Central memory CD4-positive, alpha-beta T cell (primary cell): ENCODE data around the gene ZCCHC2.

Experiments used
- DNase-seq: peaks from one replicate; pipeline ENCODE4 v3.0.0; 2022

ZCCHC2 gene

DNA sequence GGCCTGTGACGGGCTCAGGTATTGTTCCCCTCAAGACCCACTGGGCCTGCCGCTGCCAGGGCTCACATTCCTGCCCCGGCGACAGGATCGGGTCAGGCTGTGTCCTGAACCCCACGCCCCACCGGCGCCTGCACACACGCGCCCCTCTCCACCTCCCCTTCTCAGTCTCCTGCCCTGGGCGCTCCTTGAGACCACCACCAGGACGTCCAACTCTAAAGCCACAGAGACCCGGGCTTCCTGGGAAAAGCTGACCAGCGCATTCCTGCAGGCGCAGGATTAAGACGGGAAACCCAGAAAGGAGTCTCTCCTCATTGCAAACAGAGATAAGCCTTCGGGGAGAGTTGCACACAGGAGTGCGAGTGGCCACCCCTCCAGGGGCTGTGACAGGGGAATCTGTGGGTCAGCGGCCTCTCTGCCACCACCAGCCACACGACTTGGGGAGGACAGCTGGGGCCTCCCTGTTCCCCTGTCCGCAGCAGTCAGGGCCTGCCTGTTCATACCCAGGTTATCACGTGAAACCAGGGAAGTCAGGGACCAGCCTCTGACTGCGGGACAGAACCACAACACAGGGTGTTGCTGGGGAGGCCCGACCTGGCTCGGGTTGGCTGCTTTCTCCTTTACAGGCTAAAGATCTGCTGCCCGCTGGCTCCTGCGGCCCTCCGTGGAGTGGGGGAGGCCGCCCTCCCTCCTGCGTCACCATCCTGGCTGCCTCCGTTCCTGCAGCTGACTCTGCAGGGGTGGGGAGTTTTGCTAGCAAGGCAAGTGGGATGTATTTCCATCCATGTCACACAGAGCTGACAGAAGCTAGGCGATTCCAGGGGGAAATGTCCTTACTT is 88.8 kb downstream of the ZCCHC2 start:
- no peak for DNase-seq

DNA sequence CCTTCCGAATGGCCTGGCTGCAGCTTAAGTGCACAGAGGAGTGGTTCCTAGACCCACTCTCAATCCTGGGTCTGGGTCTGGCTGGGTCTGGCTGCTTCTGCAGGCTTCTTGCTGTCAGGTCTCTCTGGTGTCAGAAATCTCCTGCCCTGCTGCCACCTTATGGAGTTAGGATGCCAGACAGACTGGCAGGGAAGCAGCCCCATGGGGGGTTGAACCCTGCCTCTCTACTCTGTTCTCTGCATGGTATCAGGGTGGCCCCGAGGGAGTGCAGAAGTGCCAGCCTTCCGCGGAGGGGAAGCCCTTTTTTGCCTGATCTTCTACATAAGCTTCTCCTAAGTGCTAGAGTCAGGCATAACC is 89.4 kb downstream of the ZCCHC2 start:
- DNase-seq: no peak

DNA sequence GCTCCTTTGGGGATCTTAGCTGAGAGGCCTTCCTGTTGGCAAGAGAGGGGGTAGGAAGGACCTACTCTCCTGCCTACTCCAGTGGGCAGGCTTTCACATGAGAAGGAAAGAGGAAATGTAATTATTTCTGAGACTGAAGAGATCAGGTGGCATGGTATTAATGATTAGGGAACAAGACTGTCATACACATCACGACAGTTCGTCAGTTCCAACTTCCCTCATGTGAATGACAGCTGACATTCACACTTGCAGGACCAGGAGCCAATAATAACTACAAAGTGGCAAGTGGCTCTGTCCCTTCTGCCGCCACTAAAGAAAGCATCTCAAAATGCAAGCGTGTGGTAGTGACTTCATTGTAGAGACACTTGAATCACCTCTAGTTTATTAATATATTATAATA is 90.0 kb downstream of the ZCCHC2 start:
- DNase-seq: no peak

DNA sequence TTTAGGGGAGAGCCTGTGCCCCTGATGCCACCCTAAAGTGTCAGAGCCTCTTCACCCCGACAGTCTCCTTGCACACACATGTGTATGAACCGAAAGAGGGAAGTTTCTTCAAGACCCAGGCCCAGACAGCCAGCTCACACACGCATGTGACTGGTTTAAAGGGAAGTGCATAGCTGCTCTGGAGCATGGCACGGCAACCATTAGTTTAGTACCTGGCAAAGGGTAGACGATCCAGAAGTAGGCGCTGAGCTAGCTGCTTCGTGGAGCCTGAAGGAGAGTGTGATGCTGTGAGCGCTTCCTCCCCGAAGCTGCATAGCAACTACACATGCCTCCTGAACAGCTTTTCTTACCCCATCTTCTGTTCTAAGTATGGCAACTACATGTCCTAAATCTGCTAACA is 91.7 kb downstream of the ZCCHC2 start:
- DNase-seq: no peak

DNA sequence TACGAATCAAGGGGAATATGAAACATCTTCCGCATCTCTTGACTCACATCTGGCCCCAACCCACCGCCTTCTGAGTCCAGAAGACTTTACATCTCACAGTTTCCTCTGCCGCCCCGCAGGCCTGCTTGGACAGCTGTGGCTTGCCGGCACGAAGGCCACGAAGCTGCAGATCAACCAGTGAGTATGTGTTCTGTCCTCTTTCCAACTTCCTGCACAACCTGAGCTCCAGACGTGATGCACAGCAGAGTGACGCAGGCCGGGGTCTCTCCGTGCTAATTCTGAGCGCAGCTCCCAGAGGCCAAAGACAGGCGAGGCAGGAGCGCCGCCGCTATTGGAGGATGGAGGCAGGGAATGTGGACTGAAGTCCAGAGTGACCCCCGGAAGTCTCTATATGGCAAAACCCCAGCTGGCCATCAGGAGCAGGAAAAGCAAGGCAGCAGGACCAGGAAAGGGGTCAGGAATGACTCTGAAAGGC is 93.5 kb downstream of the ZCCHC2 start:
- DNase-seq: no peak

DNA sequence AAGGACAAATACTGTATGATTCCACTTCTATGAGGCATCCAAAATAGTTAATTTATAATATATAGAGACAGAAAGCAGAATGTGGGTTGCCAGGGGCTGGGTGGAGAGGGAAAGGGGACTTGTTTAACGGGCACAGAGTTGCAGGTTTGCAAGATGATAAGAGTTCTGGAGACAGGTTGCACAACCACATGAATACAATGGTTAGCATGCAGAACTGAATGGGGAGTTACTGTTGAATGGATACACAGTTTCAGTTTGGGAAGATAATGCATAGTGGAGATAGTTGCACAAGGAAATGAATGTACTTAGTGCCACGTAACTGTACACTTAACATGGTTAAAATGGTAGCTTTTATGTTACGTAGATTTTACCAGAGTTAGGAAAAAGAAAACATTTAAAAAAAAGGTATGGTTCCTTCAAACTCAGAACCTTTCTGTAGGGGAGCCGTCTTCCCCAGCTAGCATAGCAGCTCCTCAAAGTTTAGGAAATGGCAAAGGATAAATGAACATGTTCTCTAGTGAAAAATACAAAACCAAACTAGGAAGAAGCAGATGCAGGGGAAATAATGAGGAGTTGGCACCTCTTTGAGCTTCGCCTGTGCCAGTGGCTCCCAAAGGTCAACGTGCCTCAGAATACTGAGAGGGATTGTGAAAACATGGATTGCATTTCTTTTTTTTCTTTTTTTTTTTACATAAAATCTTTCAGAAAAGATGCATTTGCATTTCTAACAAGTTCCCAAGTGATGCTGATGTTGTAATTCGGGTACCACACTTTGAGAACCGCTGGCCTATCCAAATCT is 95.2 kb downstream of the ZCCHC2 start:
- no peak for DNase-seq

DNA sequence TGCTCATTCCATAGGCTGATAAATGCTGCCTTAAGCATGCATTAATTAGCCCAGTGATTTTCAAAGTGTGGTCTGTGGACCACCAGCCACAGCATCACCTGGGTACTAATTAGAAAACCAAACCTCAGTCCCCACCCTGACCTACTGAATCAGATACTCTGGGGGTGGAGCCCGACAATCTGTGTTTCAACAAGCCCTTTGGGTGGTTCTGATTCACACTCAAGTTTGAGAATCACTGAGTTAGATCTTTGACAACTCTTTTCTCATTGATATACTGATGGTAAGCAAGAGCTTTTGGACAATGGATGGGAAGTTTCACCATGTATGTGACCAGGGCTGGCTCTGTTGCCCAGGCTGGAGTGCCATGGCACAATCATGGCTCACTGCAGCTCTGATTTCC is 95.9 kb downstream of the ZCCHC2 start:
- no peak for DNase-seq

DNA sequence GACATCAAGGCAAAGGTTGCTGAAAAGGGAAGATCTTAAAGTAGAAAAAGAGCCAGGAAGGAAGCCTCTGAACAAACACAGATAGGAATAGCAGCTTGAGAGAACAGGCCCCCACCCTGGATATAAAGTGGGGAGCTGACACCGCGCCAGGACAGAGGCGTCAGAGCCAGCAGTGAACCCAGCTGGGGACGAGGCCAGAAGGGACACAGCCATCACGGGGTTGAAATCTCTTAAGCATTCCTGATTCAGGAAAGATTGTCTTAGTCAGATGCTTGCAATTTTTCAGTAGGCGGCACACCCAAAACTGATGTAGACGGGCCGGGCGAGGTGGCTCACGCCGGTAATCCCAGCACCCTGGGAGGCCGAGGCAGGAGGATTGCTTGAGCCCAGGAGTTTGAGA is 98.7 kb downstream of the ZCCHC2 start:
- DNase-seq: no peak

DNA sequence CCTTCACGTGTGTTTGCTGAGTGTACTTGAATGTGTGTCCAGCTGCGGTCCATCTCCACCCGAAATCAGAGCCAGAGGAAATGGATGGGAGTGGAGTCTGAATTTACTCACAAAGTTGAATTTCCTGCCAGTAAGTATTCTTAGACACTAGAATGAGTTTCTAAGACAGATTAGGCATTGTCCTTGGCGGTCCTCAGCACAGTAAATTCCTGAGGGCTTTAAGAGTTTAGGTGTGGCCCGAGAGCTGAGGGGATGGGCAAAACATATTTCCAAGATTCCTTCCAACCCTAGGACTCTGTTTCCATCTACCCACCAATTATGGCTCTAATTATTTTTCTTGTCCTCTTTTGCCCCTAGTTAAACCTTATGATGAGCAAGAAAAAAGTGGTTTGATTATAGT is 102.2 kb downstream of the ZCCHC2 start:
- no peak for DNase-seq
